ENCODE data around the gene TRPV4.

GRCh38 chr12:109841356-109841755, 8.2 kb upstream of the TRPV4 start:
- TF ChIP-seq EZH2 (IDR thresholded peaks at IDR 0.05) = no peak
- no peak for TF ChIP-seq EZH2phosphoT487 (IDR thresholded peaks at IDR 0.05)

Measured in neural progenitor cell (in vitro differentiated cells).